ENCODE measurements around the gene EFHC1. TPM values are rescaled to one million over a fixed set of nuclear protein-coding genes. Genes with fewer than 3 reads are reported as not detected.
"Not testable (repeated sequence)": the region's sequence is repeated elsewhere in the genome, so short reads cannot be mapped to it uniquely, and the experiment has no call there.

Gene EFHC1
- total RNA-seq, 4 donors from 2014 or later, result 17.1 to 28.4 (median 19.5) TPM

DNA sequence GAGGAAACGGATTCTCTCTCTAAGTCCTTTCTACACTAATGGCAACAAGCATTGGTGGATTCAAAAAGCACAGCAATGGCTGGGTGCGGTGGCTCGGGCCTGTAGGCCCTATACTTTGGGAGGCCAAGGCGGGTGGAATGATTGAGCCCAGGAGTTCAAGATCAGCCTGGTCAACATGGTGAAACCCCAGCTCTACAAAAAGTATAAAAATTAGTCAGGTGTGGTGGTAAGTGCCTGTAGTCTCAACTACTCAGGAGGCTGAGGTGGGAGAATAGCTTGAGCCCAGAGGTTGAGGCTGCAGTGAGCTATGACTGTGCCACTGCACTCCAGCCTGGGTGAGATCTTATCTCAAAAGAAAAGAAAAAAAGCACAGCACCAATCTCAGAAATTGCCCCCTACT lies 38.9 kb upstream of the EFHC1 start:
- no peak for DNase-seq
- in situ Hi-C loops (cut with MboI; ENCODE audit: low pct_ligation_motif_present in 1 of 4, low pct_unique_long_range_greater_than_20kb in 1 of 4, low sequenced_read_pairs in 3 of 4) (no loop called here), intact Hi-C loops (cut with DNase I; ENCODE audit: low total_unique reads) (no loop called here)
- WGBS, 2 donors (ENCODE audit: low coverage in 1 of 2), result 95% methylated on average over 4 of the region's 4 CpGs; no CpG with 5 or more reads in 1 of the 2 donors
- no peaks in the 10 kb centered on the region for H3K9me3 ChIP-seq
- no peaks in the 10 kb centered on the region for H3K27me3 ChIP-seq
- H3K4me1 ChIP-seq, result peaks cover 9 to 51% (median 16%) of the 10 kb centered on the region in 4 donors
- H3K4me3 ChIP-seq, result no peak overlapping the region
- no peaks in the 10 kb centered on the region for H3K36me3 ChIP-seq
- no peak overlapping the region for H3K27ac ChIP-seq
- TF ChIP-seq POLR2AphosphoS5 (IDR thresholded peaks at IDR 0.05) (no peak), POLR2A (IDR thresholded peaks at IDR 0.05) (no peak), EP300 (IDR thresholded peaks at IDR 0.05; ENCODE audit: low read depth) (no peak)
- TF ChIP-seq, protein P1, sequence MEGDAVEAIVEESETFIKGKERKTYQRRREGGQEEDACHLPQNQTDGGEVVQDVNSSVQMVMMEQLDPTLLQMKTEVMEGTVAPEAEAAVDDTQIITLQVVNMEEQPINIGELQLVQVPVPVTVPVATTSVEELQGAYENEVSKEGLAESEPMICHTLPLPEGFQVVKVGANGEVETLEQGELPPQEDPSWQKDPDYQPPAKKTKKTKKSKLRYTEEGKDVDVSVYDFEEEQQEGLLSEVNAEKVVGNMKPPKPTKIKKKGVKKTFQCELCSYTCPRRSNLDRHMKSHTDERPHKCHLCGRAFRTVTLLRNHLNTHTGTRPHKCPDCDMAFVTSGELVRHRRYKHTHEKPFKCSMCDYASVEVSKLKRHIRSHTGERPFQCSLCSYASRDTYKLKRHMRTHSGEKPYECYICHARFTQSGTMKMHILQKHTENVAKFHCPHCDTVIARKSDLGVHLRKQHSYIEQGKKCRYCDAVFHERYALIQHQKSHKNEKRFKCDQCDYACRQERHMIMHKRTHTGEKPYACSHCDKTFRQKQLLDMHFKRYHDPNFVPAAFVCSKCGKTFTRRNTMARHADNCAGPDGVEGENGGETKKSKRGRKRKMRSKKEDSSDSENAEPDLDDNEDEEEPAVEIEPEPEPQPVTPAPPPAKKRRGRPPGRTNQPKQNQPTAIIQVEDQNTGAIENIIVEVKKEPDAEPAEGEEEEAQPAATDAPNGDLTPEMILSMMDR (IDR thresholded peaks at IDR 0.05), result no peak

DNA sequence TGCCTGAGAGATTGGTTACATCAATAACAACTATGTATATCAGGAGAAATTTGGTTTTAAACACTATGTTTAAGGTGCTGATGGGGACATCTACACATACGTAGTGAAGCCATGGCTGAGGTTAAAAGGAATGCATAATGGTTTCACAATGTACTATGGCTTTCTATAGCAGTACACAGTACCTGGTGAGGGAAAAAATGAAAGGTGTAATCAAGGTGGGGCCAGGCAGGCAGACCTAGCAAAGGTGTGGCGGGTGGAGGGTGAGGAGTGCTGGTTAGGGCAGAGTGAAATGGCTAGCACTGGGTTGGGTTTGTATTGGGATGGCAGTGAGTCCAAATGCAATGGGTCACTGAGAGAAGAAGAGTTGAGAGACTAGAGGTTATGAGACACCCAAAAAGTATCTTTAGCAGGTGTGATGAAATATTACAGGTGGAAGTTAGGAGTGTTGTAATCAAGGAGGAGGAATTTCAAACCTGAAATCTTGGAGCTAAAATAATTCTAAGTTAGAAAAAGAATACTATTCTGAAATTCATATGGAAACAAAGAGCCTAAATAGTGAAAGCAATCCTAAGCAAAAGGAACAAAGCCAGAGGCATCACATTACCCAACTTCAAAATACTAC lies 35.9 kb upstream of the EFHC1 start:
- H3K9me3 ChIP-seq, result no peaks in the 10 kb centered on the region
- no peaks in the 10 kb centered on the region for H3K36me3 ChIP-seq
- DNase-seq, result peak; percentile 43
- in situ Hi-C loops (cut with MboI; ENCODE audit: low pct_ligation_motif_present in 1 of 4, low pct_unique_long_range_greater_than_20kb in 1 of 4, low sequenced_read_pairs in 3 of 4), result no loop called here
- no peak overlapping the region for H3K4me3 ChIP-seq
- H3K27me3 ChIP-seq, result no peaks in the 10 kb centered on the region
- H3K27ac ChIP-seq, result no peak overlapping the region
- peaks cover 8 to 43% (median 15%) of the 10 kb centered on the region in 4 donors for H3K4me1 ChIP-seq
- intact Hi-C loops (cut with DNase I; ENCODE audit: low total_unique reads), result no loop called here
- WGBS, 2 donors (ENCODE audit: low coverage in 1 of 2), result 85 to 100% methylated on average over 2 of the region's 2 CpGs
- TF ChIP-seq, protein P1 (IDR thresholded peaks at IDR 0.05), result no peak
- TF ChIP-seq EP300 (IDR thresholded peaks at IDR 0.05; ENCODE audit: low read depth), result no peak
- no peak for TF ChIP-seq POLR2AphosphoS5 (IDR thresholded peaks at IDR 0.05)
- no peak for TF ChIP-seq POLR2A (IDR thresholded peaks at IDR 0.05)

DNA sequence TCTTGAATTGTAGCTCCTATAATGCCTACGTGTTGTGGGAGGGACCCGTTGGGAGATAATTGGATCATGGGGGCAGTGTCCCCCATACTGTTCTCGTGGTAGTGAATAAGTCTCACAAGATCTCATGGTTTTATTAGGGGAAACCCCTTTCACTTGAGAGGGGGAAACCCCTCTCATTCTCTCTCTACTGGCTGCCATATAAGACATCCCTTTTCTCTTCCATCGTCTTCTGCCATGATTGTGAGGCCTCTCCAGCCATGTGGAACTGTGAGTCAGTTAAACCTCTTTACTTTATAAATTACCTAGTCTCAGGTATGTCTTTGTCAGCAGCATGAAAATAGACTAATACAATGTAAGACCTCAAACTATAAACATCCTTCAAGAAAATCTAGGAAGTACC lies 35.1 kb upstream of the EFHC1 start:
- TF ChIP-seq, protein P1 (IDR thresholded peaks at IDR 0.05), result no peak
- TF ChIP-seq POLR2A (IDR thresholded peaks at IDR 0.05) (no peak), EP300 (IDR thresholded peaks at IDR 0.05; ENCODE audit: low read depth) (no peak), POLR2AphosphoS5 (IDR thresholded peaks at IDR 0.05) (no peak)
- DNase-seq, result no peak
- in situ Hi-C loops (cut with MboI; ENCODE audit: low pct_ligation_motif_present in 1 of 4, low pct_unique_long_range_greater_than_20kb in 1 of 4, low sequenced_read_pairs in 3 of 4), result no loop called here
- Histone ChIP-seq H3K4me3 (no peak overlapping the region), H3K9me3 (no peaks in the 10 kb centered on the region), H3K36me3 (no peaks in the 10 kb centered on the region), H3K27me3 (no peaks in the 10 kb centered on the region), H3K4me1 (peaks cover 10 to 47% (median 23%) of the 10 kb centered on the region in 4 donors), H3K27ac (no peak overlapping the region)
- intact Hi-C loops (cut with DNase I; ENCODE audit: low total_unique reads), result no loop called here
- WGBS, 2 donors (ENCODE audit: low coverage in 1 of 2), result 71 to 100% methylated on average over 1 to 4 of the region's 4 CpGs

DNA sequence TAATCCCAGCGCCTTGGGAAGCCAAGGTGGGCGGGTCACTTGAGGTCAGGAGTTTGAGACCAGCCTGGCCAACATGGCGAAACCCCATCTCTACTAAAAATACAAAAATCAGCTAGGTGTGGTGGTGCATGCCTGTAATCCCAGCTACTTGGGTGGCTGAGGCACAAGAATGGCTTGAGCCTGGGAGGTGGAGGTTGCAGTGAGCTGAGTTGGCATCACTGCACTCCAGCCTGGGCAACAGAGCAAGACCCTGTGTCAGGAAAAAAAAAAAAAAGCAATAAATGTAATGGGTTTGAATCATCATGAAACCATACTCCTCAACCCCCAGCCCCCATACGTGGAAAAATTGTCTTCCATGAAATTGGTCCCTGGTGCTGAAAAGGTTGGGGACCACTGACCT lies 32.0 kb upstream of the EFHC1 start:
- intact Hi-C loops (cut with DNase I; ENCODE audit: low total_unique reads), result not testable (repeated sequence)

DNA sequence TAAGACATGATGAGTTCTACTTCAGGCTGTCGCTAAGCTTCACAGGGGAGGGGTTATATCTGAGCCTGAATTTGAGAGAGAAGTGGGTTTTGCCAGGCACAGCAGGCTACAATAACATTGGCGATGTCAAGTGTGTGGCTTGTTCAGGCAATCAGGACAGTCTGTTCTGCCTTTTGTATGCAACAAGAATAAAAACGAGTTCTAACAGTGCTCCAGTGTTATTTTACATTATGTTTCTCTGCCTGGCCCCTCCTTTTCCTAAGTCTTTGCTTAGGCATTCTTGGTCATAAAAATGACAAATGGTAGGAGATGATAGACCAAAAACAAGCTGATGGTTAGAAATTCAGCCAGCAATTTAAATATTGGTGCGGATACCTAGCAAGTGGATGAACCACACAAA lies 31.4 kb upstream of the EFHC1 start:
- TF ChIP-seq POLR2A (IDR thresholded peaks at IDR 0.05), result no peak
- no peak for TF ChIP-seq EP300 (IDR thresholded peaks at IDR 0.05; ENCODE audit: low read depth)
- no peak for TF ChIP-seq POLR2AphosphoS5 (IDR thresholded peaks at IDR 0.05)
- TF ChIP-seq, protein P1 (IDR thresholded peaks at IDR 0.05), result no peak
- Histone ChIP-seq H3K4me3 (no peak overlapping the region), H3K27me3 (no peaks in the 10 kb centered on the region), H3K9me3 (no peaks in the 10 kb centered on the region), H3K27ac (peak overlapping the region; percentile 73 to 84 (median 82)), H3K36me3 (no peaks in the 10 kb centered on the region), H3K4me1 (peaks cover 20 to 52% (median 34%) of the 10 kb centered on the region in 4 donors)
- intact Hi-C loops (cut with DNase I; ENCODE audit: low total_unique reads) (no loop called here), in situ Hi-C loops (cut with MboI; ENCODE audit: low pct_ligation_motif_present in 1 of 4, low pct_unique_long_range_greater_than_20kb in 1 of 4, low sequenced_read_pairs in 3 of 4) (no loop called here)
- no peak for DNase-seq
- WGBS, 2 donors (ENCODE audit: low coverage in 1 of 2), result 54 to 64% methylated on average over 3 to 4 of the region's 4 CpGs

More for the DNA sequence above, 32.0 kb upstream of the EFHC1 start:
- H3K4me3 ChIP-seq; H3K9me3 ChIP-seq; H3K27me3 ChIP-seq; in situ Hi-C loops (cut with MboI; ENCODE audit: low pct_ligation_motif_present in 1 of 4, low pct_unique_long_range_greater_than_20kb in 1 of 4, low sequenced_read_pairs in 3 of 4); H3K36me3 ChIP-seq; DNase-seq: not testable (repeated sequence)
- Histone ChIP-seq H3K27ac (peak overlapping the region in 3 of 4 donors; percentile 73 to 84 (median 83)), H3K4me1 (peaks cover 20 to 55% (median 35%) of the 10 kb centered on the region in 4 donors)
- 67 to 98% methylated on average over 3 to 4 of the region's 4 CpGs for WGBS, 2 donors (ENCODE audit: low coverage in 1 of 2)

Measured in transverse colon (tissue), 4 donors.